KOPT-K1 (cell line): ENCODE data around the gene NBPF9.
"Not testable (repeated sequence)": the region's sequence is repeated elsewhere in the genome, so short reads cannot be mapped to it uniquely, and the experiment has no call there.

Experiments
- H3K27ac ChIP-seq: fragments of 200-600 bp; sonication (generic); 2 replicates; pipeline ENCODE4 v1.5.1; 2016; ENCODE audit warnings: antibody characterized with exemption, mild to moderate bottlenecking, low read depth, low read length; ENCODE audit not compliant: poor library complexity, severe bottlenecking
- H3K36me3 ChIP-seq: fragments of 200-600 bp; sonication (generic); 2 replicates; pipeline ENCODE4 v1.5.1; 2017; ENCODE audit warnings: antibody characterized with exemption, mild to moderate bottlenecking, low read length, moderate library complexity; ENCODE audit not compliant: insufficient read depth
- H3K9me3 ChIP-seq: fragments of 200-600 bp; sonication (generic); 2 replicates; pipeline ENCODE4 v1.5.1; 2017; ENCODE audit warnings: antibody characterized with exemption, low read length, mild to moderate bottlenecking; ENCODE audit not compliant: insufficient read depth, poor library complexity, severe bottlenecking

The NBPF9 gene

DNA sequence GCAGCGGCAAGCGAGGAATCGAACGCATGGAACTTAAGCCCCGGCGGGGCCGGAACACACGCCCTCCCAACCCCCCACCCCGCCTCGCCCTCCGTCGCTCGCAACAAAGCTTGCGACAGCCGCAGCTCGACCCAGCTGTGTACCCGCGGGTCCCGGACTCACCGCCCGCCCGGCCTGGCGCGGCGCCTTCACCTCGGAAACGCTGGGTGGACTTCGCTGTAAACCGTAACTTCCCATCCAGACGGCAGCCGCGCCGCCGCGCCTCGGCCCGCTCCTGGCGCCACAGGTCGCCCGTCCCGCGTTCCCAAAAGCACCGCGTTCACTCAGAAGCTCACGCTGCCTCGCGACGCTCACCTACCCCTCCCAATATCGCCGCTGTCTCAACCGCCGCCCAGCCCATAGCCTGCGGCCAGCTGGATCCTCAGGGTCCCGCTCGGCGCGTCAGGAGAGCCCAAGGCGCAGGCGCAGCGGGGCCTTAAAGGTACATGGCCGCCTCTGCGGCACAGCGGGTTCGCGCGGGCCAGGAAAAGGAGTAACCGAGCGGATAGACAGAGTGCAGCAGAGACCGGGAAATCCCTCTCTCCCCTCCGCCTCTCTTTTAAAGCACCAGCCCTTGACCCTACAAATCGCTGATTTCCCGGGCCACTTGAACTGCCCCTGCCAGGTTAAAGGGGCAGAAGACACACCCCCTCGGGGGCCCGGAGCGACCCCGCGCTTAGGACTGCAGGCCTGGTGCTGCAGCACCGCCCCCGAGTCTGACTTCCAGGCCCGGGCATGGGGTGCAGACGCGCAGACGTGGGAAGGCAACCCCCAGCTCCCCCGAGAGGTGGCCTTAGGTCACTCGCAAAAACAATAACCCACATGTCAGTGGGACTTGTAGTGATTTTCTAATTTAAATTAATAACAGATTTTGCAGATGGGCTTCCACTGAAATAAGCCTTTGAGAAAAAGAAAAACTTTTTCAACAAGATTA is at the start of gene NBPF9:
Gene NBPF9 (minus strand): TSS at position 443 of the 973 bp plus-strand sequence. CDS start 21,412 bp downstream, outside the sequence.
- not testable (repeated sequence) for H3K9me3 ChIP-seq, H3K36me3 ChIP-seq, H3K27ac ChIP-seq

DNA sequence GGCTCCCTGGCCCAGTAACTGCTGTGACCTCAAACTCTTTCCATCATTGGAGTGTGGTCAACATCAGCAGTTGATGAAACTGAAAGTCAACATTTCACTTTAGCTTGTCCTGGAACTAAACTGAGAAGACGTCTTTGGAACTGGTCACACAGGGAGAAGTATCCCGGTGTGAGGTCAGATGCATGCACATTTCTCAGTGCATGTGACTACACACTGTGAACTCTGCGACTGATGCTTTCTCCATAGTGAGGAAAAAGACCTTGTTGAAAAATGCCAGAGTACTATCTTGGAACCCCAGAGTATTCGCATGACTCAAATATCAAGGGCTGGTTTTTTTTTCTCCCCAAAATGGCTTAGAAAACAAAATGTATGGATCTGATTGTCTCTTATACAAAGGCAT is 46.6 kb upstream of the NBPF9 start:
- not testable (repeated sequence) for H3K36me3 ChIP-seq, H3K9me3 ChIP-seq, H3K27ac ChIP-seq

GRCh38 chr1:149137585-149137984 is 34.2 kb upstream of the NBPF9 start:
- not testable (repeated sequence) for H3K36me3 ChIP-seq, H3K27ac ChIP-seq, H3K9me3 ChIP-seq

DNA sequence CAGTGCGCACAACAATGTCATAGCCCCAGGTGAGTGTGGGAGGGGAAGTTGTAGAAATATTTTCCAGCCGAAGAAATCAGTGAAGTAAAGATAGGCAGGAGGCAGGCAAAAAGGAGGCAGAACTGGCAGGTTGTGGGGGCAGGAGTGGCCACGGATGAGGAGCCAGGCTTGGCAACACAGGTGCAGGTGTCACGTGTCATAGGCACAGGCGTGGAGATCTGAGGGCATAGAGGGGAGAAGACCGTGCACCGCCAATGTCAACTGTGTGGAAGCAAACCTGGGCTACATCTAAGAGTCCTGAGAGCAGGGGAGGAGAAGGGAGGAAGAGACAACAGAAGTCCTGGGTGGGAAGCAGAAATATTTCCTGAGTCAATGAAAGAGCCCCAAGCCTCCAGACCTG is 27.6 kb upstream of the NBPF9 start:
- H3K27ac ChIP-seq, H3K9me3 ChIP-seq, H3K36me3 ChIP-seq: not testable (repeated sequence)

GRCh38 chr1:149129245-149129644 is 25.9 kb upstream of the NBPF9 start:
- H3K9me3 ChIP-seq, H3K36me3 ChIP-seq: not testable (repeated sequence)

DNA sequence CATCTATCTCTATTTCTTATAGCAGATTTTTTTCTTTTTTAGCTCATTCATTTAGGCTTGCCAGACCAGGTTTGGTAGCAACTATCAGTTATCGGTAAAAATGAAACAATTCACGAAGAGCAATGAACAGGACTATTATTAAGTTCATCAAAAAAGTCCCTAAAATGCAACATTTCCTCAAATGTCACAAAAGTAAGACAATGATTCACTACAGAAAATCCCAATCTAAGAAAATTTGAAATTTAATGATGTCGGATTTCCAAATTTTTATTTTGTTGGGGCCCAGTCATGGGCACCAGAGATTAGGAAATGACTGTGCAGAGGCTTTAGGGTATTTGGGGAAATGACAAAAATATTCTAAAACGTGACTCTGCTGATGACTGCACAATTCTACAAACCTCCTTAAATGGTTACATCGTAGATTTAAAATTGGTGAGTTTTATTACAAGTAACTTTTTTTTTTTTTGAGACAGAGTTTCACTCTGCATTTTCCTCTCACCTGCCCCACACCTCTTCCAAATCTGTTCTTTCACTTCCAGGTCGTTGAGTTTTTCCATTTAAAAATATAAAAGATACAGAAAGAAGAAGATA is 23.3 kb upstream of the NBPF9 start:
- not testable (repeated sequence) for H3K9me3 ChIP-seq, H3K36me3 ChIP-seq, H3K27ac ChIP-seq

More at GRCh38 chr1:149129245-149129644, 25.9 kb upstream of the NBPF9 start:
- H3K27ac ChIP-seq = not testable (repeated sequence)

- H3K36me3 ChIP-seq, H3K9me3 ChIP-seq, H3K27ac ChIP-seq: not testable (repeated sequence)
These were observed 20.9 kb upstream of the NBPF9 start for GRCh38 chr1:149123948-149124926.

GRCh38 chr1:149112828-149113227 is 9.5 kb upstream of the NBPF9 start:
- not testable (repeated sequence) for H3K9me3 ChIP-seq, H3K36me3 ChIP-seq
- H3K27ac ChIP-seq = peak overlapping the region; percentile 65

DNA sequence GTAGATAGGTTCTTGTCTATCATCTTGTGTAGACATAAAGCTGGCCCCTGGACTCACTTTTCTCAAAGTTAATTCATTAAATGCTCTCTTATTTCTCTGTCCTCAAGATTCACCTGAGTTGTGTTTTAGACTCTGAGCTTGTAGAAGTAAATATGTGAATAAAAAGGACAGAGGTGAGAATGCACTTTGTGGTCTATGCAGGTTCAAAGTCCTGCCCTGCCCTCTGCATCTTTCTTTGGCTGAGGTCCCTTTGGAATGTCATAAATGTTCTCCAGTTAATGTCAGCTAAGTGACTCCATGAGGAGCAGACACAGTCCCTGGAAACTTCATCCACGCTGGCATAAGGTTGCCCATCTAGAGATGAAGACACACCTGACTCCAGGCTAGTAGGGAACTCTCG is 7.0 kb upstream of the NBPF9 start:
- not testable (repeated sequence) for H3K27ac ChIP-seq, H3K36me3 ChIP-seq

DNA sequence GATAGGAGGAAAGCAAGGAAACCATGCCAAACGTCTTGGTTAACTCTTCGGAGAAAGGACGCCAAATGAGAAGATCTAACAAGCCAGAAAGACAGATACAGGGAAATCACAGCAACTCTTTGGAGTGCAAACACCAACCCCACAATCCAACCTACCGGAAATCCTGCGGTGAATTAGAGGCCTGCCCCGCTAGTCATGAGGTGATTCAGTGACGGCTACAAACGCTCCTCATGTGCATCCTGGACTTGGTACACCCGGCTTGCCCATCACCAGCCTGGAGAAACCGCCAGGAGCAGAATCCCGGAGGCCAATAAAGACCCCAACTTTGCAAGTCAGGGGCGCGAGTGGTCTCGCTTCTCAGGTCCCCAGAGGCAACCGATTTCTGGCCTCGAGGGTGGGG is 777 bp downstream of the NBPF9 start:
- H3K9me3 ChIP-seq, H3K27ac ChIP-seq, H3K36me3 ChIP-seq: not testable (repeated sequence)

More for the DNA sequence above, 7.0 kb upstream of the NBPF9 start:
- H3K9me3 ChIP-seq = not testable (repeated sequence)

GRCh38 chr1:149098276-149098675 is 5.1 kb downstream of the NBPF9 start:
- not testable (repeated sequence) for H3K27ac ChIP-seq, H3K9me3 ChIP-seq, H3K36me3 ChIP-seq

- not testable (repeated sequence) for H3K9me3 ChIP-seq, H3K27ac ChIP-seq, H3K36me3 ChIP-seq
These were observed 10.2 kb downstream of the NBPF9 start for GRCh38 chr1:149093155-149093554.

- not testable (repeated sequence) for H3K9me3 ChIP-seq, H3K36me3 ChIP-seq, H3K27ac ChIP-seq
These were observed 27.7 kb downstream of the NBPF9 start for GRCh38 chr1:149075505-149076127.

DNA sequence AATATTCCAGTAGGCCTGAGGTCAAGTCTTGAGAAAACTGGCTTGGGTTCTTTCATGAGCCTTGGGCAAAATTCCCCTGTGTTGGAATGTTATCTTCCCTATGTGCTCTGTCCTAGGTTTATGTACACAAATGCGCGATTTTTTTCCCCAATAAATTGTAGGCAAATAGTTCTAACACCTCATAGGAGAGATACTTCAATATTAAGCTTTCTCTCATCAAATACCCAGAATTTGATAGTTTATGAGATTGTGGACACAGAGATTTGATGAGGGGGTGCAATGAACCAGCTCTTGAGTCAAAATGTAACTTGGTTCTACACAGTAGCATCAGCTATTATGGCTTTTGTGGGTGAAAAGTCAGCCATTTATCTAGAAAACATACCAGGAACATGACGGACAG is 38.7 kb downstream of the NBPF9 start:
- H3K27ac ChIP-seq, H3K9me3 ChIP-seq, H3K36me3 ChIP-seq: not testable (repeated sequence)

DNA sequence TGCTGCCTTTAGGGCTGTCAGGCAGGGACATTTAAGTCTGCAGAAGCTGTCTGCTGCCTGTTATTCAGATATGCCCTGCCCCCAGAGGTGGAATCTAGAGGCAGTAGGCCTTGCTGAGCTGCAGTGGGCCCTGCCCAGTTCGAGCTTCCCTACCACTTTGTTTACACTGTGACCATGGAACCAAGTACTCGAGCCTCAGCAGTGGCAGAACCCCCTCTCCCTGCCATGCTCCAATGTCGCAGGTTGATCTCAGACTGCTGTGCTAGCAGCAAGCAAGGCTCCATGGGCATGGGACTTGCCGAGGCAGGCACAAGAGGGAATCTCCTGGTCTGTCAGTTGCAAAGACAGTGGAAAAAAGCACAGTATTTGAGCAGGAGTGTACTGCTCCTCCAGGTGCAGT is 60.3 kb downstream of the NBPF9 start:
- not testable (repeated sequence) for H3K9me3 ChIP-seq, H3K27ac ChIP-seq, H3K36me3 ChIP-seq
